Measurements from ENCODE around the gene LCN2.
"Not testable (repeated sequence)": the region's sequence is repeated elsewhere in the genome, so short reads cannot be mapped to it uniquely, and the experiment has no call there.

Gene LCN2

DNA sequence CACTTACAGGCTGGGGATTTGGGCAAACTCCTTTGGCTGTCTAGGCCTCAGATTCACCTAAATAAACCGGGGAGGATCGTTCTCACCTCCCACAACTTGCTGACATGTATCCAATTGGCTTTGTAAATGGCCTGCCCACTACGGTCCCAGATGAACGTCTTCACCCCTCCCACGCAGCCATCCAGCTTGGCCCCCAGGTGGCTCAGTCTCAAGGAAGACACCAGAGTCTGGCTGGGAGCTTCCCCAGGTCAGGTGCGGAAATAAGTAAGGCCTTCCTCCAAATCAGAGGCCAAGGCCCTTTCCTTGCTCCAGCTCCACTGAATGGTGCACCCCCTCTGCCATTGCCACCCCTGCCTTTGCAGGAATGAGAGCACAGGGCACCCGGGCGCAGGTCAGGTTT lies 30.7 kb downstream of the LCN2 start:
- Histone ChIP-seq H3K9me3 (ENCODE audit: insufficient read depth, low read depth, low read length) (peaks cover 6% of the 10 kb centered on the region; the same call in 1 of the 2 replicates), H3K9ac (ENCODE audit: low read depth, low read length) (no peak overlapping the region), H3K4me3 (ENCODE audit: low read length) (no peak overlapping the region), H3K27me3 (ENCODE audit: insufficient read depth, low read length) (no peaks in the 10 kb centered on the region), H3K4me1 (ENCODE audit: insufficient read depth, low read length) (no peaks in the 10 kb centered on the region), H3K36me3 (ENCODE audit: insufficient read depth, low read length) (peaks cover 72% of the 10 kb centered on the region), H3K27ac (ENCODE audit: low read depth, low read length) (no peak overlapping the region)
- WGBS, result 96% methylated on average over 8 of the region's 8 CpGs

DNA sequence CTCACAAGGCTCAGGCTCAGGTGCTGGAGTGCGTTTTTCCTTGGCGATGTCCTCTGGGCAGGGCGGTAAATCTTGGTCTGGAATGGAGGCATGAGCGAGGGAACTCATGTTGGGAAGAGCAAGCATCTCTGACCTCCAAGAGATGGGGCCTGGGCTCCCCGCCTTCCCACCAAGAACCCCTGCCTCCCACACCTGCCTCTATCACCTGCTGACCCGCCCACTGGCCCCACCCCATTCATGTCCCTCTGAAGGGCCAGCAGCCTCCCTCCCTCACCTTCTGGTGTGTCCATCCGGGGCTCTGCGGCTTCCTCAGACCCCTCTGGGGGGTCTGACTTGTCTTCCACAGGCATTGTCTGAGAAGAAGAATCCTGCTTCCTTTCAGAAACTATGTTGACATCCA lies 31.2 kb downstream of the LCN2 start:
- H3K27ac ChIP-seq (ENCODE audit: low read depth, low read length), result no peak overlapping the region
- H3K9me3 ChIP-seq (ENCODE audit: insufficient read depth, low read depth, low read length), result peaks cover 6% of the 10 kb centered on the region; the same call in 1 of the 2 replicates
- 92% methylated on average over 8 of the region's 8 CpGs for WGBS
- H3K4me1 ChIP-seq (ENCODE audit: insufficient read depth, low read length), result no peaks in the 10 kb centered on the region
- no peaks in the 10 kb centered on the region for H3K27me3 ChIP-seq (ENCODE audit: insufficient read depth, low read length)
- H3K4me3 ChIP-seq (ENCODE audit: low read length), result no peak overlapping the region
- no peak overlapping the region for H3K9ac ChIP-seq (ENCODE audit: low read depth, low read length)
- peaks cover 71% of the 10 kb centered on the region for H3K36me3 ChIP-seq (ENCODE audit: insufficient read depth, low read length)

DNA sequence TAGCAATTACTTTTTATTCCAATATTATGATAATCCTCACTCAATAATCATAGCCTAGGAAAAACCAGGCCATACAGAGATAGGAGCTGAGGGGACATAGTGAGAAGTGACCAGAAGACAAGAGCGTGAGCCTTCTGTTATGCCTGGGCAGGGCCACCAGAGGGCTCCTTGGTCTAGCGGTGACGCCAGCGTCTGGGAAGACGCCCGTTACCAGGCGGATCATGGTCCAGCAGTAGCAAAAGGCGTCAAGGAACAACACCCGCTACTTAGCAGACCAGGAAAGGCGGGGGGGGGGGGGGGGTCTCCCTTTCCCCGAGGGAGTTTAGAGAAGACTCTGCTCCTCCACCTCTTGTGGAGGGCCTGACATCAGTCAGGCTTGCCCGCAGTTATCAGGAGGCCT lies 32.2 kb downstream of the LCN2 start:
- H3K9ac ChIP-seq (ENCODE audit: low read depth, low read length); H3K27me3 ChIP-seq (ENCODE audit: insufficient read depth, low read length); H3K4me3 ChIP-seq (ENCODE audit: low read length); H3K27ac ChIP-seq (ENCODE audit: low read depth, low read length); H3K9me3 ChIP-seq (ENCODE audit: insufficient read depth, low read depth, low read length); H3K4me1 ChIP-seq (ENCODE audit: insufficient read depth, low read length): not testable (repeated sequence)
- H3K36me3 ChIP-seq (ENCODE audit: insufficient read depth, low read length), result peaks cover 68% of the 10 kb centered on the region
- WGBS, result 9% methylated on average over 11 of the region's 12 CpGs

DNA sequence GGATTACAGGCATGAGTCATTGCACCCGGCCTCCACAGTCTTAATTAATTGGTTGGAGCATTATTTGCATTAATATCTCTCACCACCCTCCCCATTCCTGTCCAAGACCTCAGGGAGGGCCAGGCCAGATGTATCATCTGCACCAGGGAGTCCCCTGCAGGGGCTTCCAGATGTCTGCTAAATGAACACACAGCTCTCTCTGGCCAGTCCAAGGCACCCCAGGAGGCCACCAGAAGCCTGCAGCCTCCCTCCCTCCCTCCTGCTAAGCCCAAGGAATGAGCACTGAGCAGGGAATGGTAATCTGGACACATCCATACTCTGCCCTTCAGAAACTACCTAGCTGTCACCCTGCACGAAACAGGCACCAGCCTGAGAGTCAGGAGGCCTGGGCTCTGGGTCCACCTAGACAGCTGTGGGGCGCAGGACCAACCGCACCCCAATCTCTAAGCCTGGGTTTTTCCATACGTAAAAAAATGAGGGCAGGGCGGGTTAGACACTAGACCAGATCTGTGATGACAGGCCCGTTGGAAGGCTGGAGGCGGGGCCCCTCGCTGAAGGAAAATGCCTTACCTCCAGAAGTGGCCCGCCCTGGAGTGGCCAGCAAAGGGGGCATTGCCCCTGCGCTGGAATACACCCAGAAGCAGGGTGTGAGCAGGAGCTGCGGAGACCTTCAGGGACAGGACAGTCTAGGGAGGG lies 33.8 kb downstream of the LCN2 start:
- H3K27me3 ChIP-seq (ENCODE audit: insufficient read depth, low read length), result no peaks in the 10 kb centered on the region
- no peaks in the 10 kb centered on the region for H3K4me1 ChIP-seq (ENCODE audit: insufficient read depth, low read length)
- H3K9ac ChIP-seq (ENCODE audit: low read depth, low read length), result no peak overlapping the region
- H3K4me3 ChIP-seq (ENCODE audit: low read length), result no peak overlapping the region
- peaks cover 66% of the 10 kb centered on the region for H3K36me3 ChIP-seq (ENCODE audit: insufficient read depth, low read length)
- H3K27ac ChIP-seq (ENCODE audit: low read depth, low read length), result no peak overlapping the region
- peaks cover 6% of the 10 kb centered on the region; the same call in 1 of the 2 replicates for H3K9me3 ChIP-seq (ENCODE audit: insufficient read depth, low read depth, low read length)
- 93% methylated on average over 12 of the region's 12 CpGs for WGBS

DNA sequence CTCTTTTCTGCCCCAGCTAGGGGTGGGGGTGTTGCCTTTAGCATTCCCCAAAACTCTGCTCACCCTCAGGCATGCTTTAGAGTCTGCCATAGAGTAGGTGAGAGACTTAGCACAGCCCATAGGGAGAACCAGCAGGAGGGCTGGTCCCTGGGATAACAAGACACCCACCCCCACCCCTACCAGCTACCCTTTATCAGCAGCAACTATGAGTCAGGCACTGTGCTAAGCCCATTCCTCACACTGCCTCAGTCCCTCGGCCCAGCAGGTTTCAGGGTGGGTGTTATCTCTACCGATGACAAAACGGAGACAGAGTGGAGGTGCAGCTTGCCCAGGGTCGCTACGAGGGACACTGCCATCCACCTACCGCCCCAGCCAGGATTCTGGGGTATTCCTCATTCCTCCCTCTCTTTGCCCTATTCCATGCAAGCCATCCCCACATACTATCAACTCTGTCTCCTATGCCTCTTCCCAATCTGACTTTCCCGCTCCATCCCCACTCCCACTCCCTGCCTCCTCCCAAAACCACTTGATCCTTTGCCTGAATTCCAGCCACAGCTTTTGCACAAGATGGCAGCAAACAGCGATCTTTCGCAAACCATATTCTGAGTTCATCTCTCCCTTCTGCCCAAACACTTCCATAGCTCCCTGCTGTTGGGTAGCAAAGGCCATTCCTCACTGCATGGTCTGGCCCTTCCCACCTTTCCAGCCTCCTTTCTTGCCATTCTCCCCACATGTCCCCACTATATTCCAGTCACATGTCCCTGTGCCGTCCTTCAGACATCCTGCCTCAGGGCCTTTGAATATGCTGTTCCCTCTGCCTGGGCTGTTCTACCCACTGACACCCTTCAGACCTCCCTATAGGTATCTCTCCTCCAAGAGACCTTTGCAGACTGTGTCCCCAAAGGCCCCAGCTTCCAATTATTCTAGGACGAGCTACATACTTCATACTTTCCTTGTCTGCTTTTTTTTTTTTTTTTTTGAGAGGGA lies 37.0 kb downstream of the LCN2 start:
- no peak overlapping the region for H3K9ac ChIP-seq (ENCODE audit: low read depth, low read length)
- no peaks in the 10 kb centered on the region for H3K27me3 ChIP-seq (ENCODE audit: insufficient read depth, low read length)
- H3K27ac ChIP-seq (ENCODE audit: low read depth, low read length), result no peak overlapping the region
- H3K4me1 ChIP-seq (ENCODE audit: insufficient read depth, low read length), result no peaks in the 10 kb centered on the region
- WGBS, result 91% methylated on average over 11 of the region's 11 CpGs
- H3K36me3 ChIP-seq (ENCODE audit: insufficient read depth, low read length), result peaks cover 50% of the 10 kb centered on the region
- no peaks in the 10 kb centered on the region for H3K9me3 ChIP-seq (ENCODE audit: insufficient read depth, low read depth, low read length)
- no peak overlapping the region for H3K4me3 ChIP-seq (ENCODE audit: low read length)

DNA sequence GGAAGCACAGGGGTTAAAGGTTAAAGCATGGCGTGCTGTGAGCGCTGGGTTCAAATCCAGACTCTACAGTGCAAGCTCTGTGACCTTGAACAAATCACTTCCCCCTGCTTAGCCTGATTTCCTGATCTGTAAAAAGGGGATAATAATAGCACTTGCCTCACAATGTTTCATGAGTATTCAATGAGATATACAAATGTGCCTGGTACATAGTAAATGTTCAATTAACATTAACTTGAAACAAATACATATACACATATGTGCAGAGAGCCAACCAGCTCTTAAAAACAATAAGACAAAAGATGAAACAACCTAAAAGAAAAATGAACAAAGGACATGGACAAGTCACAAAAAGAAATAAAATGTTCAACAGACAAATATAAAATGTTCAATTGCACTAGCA lies 38.1 kb downstream of the LCN2 start:
- peaks cover 50% of the 10 kb centered on the region for H3K36me3 ChIP-seq (ENCODE audit: insufficient read depth, low read length)
- WGBS, result 83% methylated on average over 2 of the region's 2 CpGs
- H3K9me3 ChIP-seq (ENCODE audit: insufficient read depth, low read depth, low read length), result no peaks in the 10 kb centered on the region
- no peaks in the 10 kb centered on the region for H3K4me1 ChIP-seq (ENCODE audit: insufficient read depth, low read length)
- H3K27ac ChIP-seq (ENCODE audit: low read depth, low read length), result no peak overlapping the region
- no peak overlapping the region for H3K4me3 ChIP-seq (ENCODE audit: low read length)
- no peak overlapping the region for H3K9ac ChIP-seq (ENCODE audit: low read depth, low read length)
- no peaks in the 10 kb centered on the region for H3K27me3 ChIP-seq (ENCODE audit: insufficient read depth, low read length)

DNA sequence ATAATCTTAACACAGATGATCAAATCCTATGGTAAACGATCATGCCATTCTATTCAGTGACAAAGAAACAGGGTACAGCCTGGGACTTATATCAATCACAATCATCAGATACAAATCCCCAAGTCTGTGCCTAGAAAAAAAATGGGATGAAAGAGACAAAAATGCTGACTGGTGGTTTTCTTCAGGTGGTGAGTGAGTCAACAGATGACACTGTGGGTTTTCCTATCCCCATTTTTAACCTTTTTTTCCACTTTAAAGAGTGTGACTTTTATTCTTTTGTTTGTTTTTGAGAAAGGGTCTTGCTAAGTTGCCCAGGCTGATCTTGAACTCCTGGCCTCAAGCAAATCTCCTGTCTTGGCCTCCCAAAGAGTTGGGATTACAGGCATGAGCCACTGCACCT lies 39.0 kb downstream of the LCN2 start:
- Histone ChIP-seq H3K27me3 (ENCODE audit: insufficient read depth, low read length) (no peaks in the 10 kb centered on the region), H3K27ac (ENCODE audit: low read depth, low read length) (no peak overlapping the region), H3K36me3 (ENCODE audit: insufficient read depth, low read length) (peaks cover 44% of the 10 kb centered on the region), H3K4me1 (ENCODE audit: insufficient read depth, low read length) (no peaks in the 10 kb centered on the region), H3K9ac (ENCODE audit: low read depth, low read length) (no peak overlapping the region), H3K4me3 (ENCODE audit: low read length) (no peak overlapping the region), H3K9me3 (ENCODE audit: insufficient read depth, low read depth, low read length) (no peaks in the 10 kb centered on the region)
- WGBS, result 80% methylated on average over 1 of the region's 1 CpG

DNA sequence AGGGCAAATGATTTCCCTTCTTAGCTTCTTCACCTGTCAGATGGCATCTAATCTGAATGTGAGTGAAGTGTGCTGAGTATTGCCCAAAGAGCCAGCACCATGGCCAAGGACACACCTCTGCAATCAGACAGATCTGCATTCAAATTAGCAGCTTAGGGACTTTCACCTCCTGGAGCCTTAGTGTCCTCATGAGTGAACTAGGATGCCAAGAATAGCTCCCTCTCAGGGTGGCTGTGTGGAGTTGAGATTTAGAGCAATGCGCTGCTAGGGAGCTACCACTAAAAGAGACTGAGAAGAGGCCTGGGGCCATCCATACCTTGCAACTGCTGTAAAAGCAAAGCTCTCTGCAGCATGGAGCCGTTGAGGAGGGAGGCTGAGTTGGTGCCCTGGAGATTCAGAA lies 40.8 kb downstream of the LCN2 start:
- Histone ChIP-seq H3K9ac (ENCODE audit: low read depth, low read length) (no peak overlapping the region), H3K4me3 (ENCODE audit: low read length) (peak overlapping the region; percentile 91; the same call in 1 of the 2 replicates), H3K27ac (ENCODE audit: low read depth, low read length) (no peak overlapping the region), H3K4me1 (ENCODE audit: insufficient read depth, low read length) (no peaks in the 10 kb centered on the region), H3K9me3 (ENCODE audit: insufficient read depth, low read depth, low read length) (no peaks in the 10 kb centered on the region), H3K27me3 (ENCODE audit: insufficient read depth, low read length) (no peaks in the 10 kb centered on the region), H3K36me3 (ENCODE audit: insufficient read depth, low read length) (peaks cover 34% of the 10 kb centered on the region)
- 82% methylated on average over 2 of the region's 2 CpGs for WGBS

DNA sequence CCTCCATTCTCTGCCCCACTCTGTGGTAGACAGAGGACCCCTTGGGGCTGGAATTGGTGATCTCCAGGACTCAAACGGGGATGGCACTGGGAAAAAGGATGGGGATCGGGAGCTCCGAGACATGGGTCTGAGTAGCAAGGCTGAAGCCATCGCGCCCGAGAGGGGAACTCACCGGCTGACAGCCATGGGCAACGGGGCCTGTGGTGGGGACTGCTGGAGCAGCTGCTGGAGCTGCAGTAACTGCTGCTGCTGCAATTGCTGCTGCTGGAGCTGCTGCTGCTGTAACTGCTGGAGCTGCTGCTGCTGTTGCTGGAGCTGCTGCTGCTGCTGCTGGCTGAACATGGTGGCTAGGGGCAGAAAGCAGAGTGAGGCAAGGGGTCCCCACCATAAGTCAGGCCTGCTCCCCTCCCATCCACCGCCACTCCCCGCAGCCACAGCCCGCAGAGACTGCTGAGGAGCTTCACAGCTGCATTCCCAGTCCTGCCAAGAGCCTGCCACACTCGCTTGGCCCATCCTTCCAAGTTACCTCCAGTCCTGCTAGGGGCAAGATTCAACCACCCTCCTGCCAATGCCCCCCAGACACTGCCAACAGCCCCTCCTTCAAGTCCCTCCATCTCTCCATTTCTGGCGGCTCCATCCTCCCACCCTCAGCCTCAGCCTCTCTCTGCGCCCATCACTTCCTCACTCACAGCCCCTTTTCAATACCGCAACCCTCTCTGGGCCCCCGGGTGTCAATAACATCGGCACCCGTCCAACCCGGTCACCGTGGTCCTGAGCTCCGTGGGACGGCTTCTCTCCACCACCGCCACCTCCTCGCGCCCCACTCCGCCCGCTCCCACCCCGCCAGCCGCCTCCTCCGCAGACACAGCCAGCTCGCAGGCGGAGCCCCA lies 41.5 kb downstream of the LCN2 start:
- H3K36me3 ChIP-seq (ENCODE audit: insufficient read depth, low read length), result peaks cover 27% of the 10 kb centered on the region
- H3K9me3 ChIP-seq (ENCODE audit: insufficient read depth, low read depth, low read length), result no peaks in the 10 kb centered on the region
- 26% methylated on average over 32 of the region's 32 CpGs for WGBS
- H3K4me3 ChIP-seq (ENCODE audit: low read length), result peak overlapping the region; percentile 91
- peak overlapping the region; percentile 88 for H3K9ac ChIP-seq (ENCODE audit: low read depth, low read length)
- no peaks in the 10 kb centered on the region for H3K4me1 ChIP-seq (ENCODE audit: insufficient read depth, low read length)
- no peak overlapping the region for H3K27ac ChIP-seq (ENCODE audit: low read depth, low read length)
- no peaks in the 10 kb centered on the region for H3K27me3 ChIP-seq (ENCODE audit: insufficient read depth, low read length)

DNA sequence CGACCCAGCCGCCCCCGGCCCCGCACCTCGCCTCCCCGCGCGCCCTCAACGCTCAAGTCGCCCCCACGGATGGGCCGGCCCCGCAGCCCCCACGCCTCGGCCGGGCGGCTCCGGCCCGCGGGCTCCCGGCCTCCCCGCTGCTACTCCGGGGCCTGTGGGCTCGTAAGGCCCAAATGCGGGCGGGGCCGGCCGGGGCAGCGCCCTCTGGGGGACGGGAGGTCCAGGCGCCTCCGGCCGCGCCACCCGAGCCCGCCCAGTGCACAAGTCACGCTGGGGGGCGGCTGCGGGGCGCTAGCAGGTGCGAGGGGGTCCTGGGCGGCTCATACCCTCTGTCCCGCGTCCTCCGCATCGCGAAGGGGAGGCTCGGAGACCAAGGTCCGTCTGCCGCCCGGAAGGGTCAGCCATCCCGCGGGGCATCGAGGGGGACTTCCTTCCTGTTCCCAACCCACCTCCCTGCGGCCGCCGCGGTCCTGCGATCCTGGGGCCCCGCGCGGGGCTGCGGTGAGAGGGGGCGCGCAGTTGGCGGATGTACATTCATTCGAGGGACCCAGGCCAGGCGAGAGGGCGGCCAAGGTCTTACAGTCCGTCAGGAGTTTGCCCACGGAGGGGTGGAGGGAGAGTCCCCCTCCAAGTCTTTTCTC lies 42.3 kb downstream of the LCN2 start, which contains the start of gene CIZ1:
TSS of gene CIZ1 (minus strand) at position 167 of the 641 bp plus-strand sequence. CDS start 715 bp downstream, outside the sequence.
- no peaks in the 10 kb centered on the region for H3K9me3 ChIP-seq (ENCODE audit: insufficient read depth, low read depth, low read length)
- peak within 1 kb of the TSS; percentile 1; the same call in 1 of the 2 replicates for H3K27ac ChIP-seq (ENCODE audit: low read depth, low read length)
- WGBS, result under 1% methylated on average over 71 of the region's 71 CpGs
- peak within 1 kb of the TSS; percentile 88 for H3K9ac ChIP-seq (ENCODE audit: low read depth, low read length)
- peaks cover 24% of the 10 kb centered on the region for H3K36me3 ChIP-seq (ENCODE audit: insufficient read depth, low read length)
- H3K4me3 ChIP-seq (ENCODE audit: low read length), result peak within 1 kb of the TSS; percentile 91
- no peaks in the 10 kb centered on the region for H3K4me1 ChIP-seq (ENCODE audit: insufficient read depth, low read length)
- no peaks in the 10 kb centered on the region for H3K27me3 ChIP-seq (ENCODE audit: insufficient read depth, low read length)

All from HUES64 (cell line).